Measurements from ENCODE around the gene CRYBG2. TPM values are rescaled to one million over a fixed set of nuclear protein-coding genes. Genes with fewer than 3 reads are reported as not detected.

The CRYBG2 gene
- total and polyA plus RNA-seq, 2 of the 13 experiments (the other 11 are each of a cell fraction or from before 2014, with no cell fraction given) = 1.3 to 2.9 TPM

DNA sequence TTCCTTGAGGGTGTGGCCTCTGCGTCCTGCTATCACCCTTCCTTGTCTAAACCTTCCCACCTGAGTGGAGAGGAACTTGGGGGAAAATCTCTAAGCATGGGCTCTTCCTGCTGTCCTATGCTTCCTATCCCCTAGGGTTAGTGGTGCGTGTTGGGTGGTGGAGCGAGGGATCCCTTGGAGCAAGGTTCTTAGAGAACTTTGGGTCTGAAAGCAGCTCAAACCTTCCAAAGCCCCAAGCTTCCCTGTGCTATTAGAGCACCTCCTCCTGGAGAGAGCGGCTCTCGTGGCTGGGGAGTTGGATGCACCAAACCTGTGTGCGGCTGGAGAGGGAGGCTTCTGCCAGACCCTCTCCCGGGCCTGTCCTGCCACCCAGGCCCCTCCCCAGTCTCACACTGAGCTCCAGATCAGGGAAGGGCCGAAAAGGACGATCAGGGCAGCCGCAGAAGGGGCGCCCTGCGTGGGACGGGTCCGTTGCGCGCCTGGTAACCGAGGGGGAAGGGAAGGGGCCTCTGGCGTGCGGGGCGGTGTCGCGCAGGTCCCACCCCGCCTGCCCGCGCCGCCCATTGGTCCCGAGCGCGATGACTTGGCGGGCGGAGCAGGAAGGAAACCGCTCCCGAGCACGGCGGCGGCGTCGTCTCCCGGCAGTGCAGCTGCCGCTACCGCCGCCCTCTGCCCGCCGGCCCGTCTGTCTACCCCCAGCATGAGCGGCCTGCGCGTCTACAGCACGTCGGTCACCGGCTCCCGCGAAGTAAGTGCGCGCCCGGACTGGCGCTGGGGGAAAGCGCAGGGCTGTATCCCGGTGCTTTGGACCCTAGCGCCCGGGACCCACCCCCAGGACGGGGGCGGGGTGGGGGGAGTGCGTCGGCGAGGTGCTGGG lies 74.2 kb downstream of the CRYBG2 start, which contains the start of gene SH3BGRL3 (continued):
- TF ChIP-seq, protein P1, sequence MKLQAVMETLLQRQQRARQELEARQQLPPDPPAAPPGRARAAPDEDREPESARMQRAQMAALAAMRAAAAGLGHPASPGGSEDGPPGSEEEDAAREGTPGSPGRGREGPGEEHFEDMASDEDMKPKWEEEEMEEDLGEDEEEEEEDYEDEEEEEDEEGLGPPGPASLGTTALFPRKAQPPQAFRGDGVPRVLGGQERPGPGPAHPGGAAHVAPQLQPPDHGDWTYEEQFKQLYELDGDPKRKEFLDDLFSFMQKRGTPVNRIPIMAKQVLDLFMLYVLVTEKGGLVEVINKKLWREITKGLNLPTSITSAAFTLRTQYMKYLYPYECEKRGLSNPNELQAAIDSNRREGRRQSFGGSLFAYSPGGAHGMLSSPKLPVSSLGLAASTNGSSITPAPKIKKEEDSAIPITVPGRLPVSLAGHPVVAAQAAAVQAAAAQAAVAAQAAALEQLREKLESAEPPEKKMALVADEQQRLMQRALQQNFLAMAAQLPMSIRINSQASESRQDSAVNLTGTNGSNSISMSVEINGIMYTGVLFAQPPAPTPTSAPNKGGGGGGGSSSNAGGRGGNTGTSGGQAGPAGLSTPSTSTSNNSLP (IDR thresholded peaks at IDR 0.05; ENCODE audit: low read depth, low read length) = no peak
- TF ChIP-seq ZNF749 (CRISPR knock-in tag; IDR thresholded peaks at IDR 0.05; ENCODE audit: borderline replicate concordance) (peak; percentile 86), HNF4G (IDR thresholded peaks at IDR 0.05; ENCODE audit: borderline replicate concordance, low read depth, low read length) (no peak), HNF4G (CRISPR knock-in tag; IDR thresholded peaks at IDR 0.05; ENCODE audit: borderline replicate concordance, low read depth) (no peak), AHR (CRISPR knock-in tag; IDR thresholded peaks at IDR 0.05) (no peak), RERE (CRISPR knock-in tag; IDR thresholded peaks at IDR 0.05; ENCODE audit: low read depth) (no peak), SNAPC2 (CRISPR knock-in tag; IDR thresholded peaks at IDR 0.05) (peak; percentile 92; the same call in 1 of the 2 replicates), FOXA1 (IDR thresholded peaks at IDR 0.05) (no peak), FOXA1 (CRISPR knock-in tag; IDR thresholded peaks at IDR 0.05) (peak; percentile 10; the same call in 1 of the 2 replicates), MAFF (IDR thresholded peaks at IDR 0.05; ENCODE audit: low read depth, low read length) (no peak), HNRNPL (IDR thresholded peaks at IDR 0.05; ENCODE audit: low read depth, low read length) (no peak), ZNF205 (CRISPR knock-in tag; IDR thresholded peaks at IDR 0.05) (peak; percentile 83)
- TF ChIP-seq, protein P2, sequence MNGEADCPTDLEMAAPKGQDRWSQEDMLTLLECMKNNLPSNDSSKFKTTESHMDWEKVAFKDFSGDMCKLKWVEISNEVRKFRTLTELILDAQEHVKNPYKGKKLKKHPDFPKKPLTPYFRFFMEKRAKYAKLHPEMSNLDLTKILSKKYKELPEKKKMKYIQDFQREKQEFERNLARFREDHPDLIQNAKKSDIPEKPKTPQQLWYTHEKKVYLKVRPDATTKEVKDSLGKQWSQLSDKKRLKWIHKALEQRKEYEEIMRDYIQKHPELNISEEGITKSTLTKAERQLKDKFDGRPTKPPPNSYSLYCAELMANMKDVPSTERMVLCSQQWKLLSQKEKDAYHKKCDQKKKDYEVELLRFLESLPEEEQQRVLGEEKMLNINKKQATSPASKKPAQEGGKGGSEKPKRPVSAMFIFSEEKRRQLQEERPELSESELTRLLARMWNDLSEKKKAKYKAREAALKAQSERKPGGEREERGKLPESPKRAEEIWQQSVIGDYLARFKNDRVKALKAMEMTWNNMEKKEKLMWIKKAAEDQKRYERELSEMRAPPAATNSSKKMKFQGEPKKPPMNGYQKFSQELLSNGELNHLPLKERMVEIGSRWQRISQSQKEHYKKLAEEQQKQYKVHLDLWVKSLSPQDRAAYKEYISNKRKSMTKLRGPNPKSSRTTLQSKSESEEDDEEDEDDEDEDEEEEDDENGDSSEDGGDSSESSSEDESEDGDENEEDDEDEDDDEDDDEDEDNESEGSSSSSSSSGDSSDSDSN (CRISPR knock-in tag; IDR thresholded peaks at IDR 0.05) = peak; percentile 80
- TF ChIP-seq, protein P3, sequence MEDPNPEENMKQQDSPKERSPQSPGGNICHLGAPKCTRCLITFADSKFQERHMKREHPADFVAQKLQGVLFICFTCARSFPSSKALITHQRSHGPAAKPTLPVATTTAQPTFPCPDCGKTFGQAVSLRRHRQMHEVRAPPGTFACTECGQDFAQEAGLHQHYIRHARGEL (CRISPR knock-in tag; IDR thresholded peaks at IDR 0.05) = no peak
- TF ChIP-seq, protein P4, sequence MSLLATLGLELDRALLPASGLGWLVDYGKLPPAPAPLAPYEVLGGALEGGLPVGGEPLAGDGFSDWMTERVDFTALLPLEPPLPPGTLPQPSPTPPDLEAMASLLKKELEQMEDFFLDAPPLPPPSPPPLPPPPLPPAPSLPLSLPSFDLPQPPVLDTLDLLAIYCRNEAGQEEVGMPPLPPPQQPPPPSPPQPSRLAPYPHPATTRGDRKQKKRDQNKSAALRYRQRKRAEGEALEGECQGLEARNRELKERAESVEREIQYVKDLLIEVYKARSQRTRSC (CRISPR knock-in tag; IDR thresholded peaks at IDR 0.05; ENCODE audit: low read depth) = no peak
- TF ChIP-seq, protein P5, sequence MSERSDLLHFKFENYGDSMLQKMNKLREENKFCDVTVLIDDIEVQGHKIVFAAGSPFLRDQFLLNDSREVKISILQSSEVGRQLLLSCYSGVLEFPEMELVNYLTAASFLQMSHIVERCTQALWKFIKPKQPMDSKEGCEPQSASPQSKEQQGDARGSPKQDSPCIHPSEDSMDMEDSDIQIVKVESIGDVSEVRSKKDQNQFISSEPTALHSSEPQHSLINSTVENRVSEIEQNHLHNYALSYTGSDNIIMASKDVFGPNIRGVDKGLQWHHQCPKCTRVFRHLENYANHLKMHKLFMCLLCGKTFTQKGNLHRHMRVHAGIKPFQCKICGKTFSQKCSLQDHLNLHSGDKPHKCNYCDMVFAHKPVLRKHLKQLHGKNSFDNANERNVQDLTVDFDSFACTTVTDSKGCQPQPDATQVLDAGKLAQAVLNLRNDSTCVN (CRISPR knock-in tag; IDR thresholded peaks at IDR 0.05; ENCODE audit: borderline replicate concordance) = no peak
